HEK293 (cell line): ENCODE data around the gene WWC1.

ENCODE experiments used
- CTCF ChIA-PET: fragments of 350-600 bp; formaldehyde crosslinking; extraction: SDS; loops from one replicate; lab custom pipeline; 2021; ENCODE audit warnings: antibody characterized with exemption; lab: Yijun Ruan, JAX
- POLR2A ChIA-PET: fragments of 300-600 bp; formaldehyde crosslinking; extraction: SDS; loops from one replicate; lab custom pipeline; 2020; ENCODE audit warnings: antibody characterized with exemption, inconsistent platforms; lab: Yijun Ruan, JAX
- H3K27ac ChIP-seq: fragments of 200-500 bp; sonication (Bioruptor generic); 2 replicates; pipeline ENCODE4 v1.5.1; 2014; ENCODE audit warnings: low read depth, low read length, control low read depth, inconsistent platforms; ENCODE audit errors: extremely low read depth
- H3K36me3 ChIP-seq, 2 experiments: fragments of 200-500 bp in 1 of 2; sonication (Bioruptor generic) in 1 of 2; 1 replicate in 1 of 2; 2 replicates in 1 of 2; pipeline ENCODE4 v1.5.1; 2014 to 2017; ENCODE audit warnings: inconsistent platforms in 2 of 2, low read length in 2 of 2; ENCODE audit not compliant: control insufficient read depth in 2 of 2, insufficient read depth in 1 of 2
- H3K4me1 ChIP-seq: fragments of 200-500 bp; sonication (Bioruptor generic); 2 replicates; pipeline ENCODE4 v1.5.1; 2014; ENCODE audit warnings: mild to moderate bottlenecking, low read length, inconsistent platforms; ENCODE audit not compliant: control insufficient read depth, insufficient read depth
- H3K4me3 ChIP-seq: 2 replicates; pipeline ENCODE4 v1.5.1; 2011; ENCODE audit warnings: low read depth, mild to moderate bottlenecking, control low read depth, low read length, moderate library complexity
- H3K9me3 ChIP-seq: fragments of 200-500 bp; sonication (Bioruptor generic); 2 replicates; pipeline ENCODE4 v1.5.1; 2014; ENCODE audit warnings: low read depth, low read length, inconsistent platforms; ENCODE audit not compliant: control insufficient read depth, insufficient read depth
- GLIS2 ChIP-seq: fragments of 450-650 bp; formaldehyde crosslinking; IDR thresholded peaks from 2 replicates; pipeline ENCODE4 v1.5.1; 2016; ENCODE audit warnings: missing biosample characterization, missing genetic modification characterization
- MYNN ChIP-seq: fragments of 450-650 bp; formaldehyde crosslinking; IDR thresholded peaks from 2 replicates; pipeline ENCODE4 v1.5.1; 2016; ENCODE audit warnings: missing biosample characterization, missing genetic modification characterization, borderline replicate concordance
- REST ChIP-seq: fragments of 450-650 bp; formaldehyde crosslinking; IDR thresholded peaks from 2 replicates; pipeline ENCODE4 v1.5.1; 2016; ENCODE audit warnings: missing biosample characterization, missing genetic modification characterization
- SETDB1 ChIP-seq: IDR thresholded peaks from one replicate; pipeline ENCODE4 v1.6.1; 2017; ENCODE audit warnings: mild to moderate bottlenecking, low read length, moderate library complexity, mixed read lengths; ENCODE audit not compliant: insufficient read length
- YY1 ChIP-seq: fragments of 450-650 bp; formaldehyde crosslinking; IDR thresholded peaks from 2 replicates; pipeline ENCODE4 v1.5.1; 2018; ENCODE audit warnings: missing biosample characterization, missing genetic modification characterization
- YY2 ChIP-seq: fragments of 450-650 bp; formaldehyde crosslinking; IDR thresholded peaks from 2 replicates; pipeline ENCODE4 v1.5.1; 2016; ENCODE audit warnings: missing biosample characterization, missing genetic modification characterization
- ZEB2 ChIP-seq: fragments of 450-650 bp; formaldehyde crosslinking; IDR thresholded peaks from 2 replicates; pipeline ENCODE4 v1.5.1; 2016; ENCODE audit warnings: missing biosample characterization, missing genetic modification characterization
- ZFP3 ChIP-seq: fragments of 450-650 bp; formaldehyde crosslinking; IDR thresholded peaks from 2 replicates; pipeline ENCODE4 v1.5.1; 2016; ENCODE audit warnings: low read depth, missing biosample characterization, missing genetic modification characterization
- ZFP37 ChIP-seq: fragments of 450-650 bp; formaldehyde crosslinking; IDR thresholded peaks from 2 replicates; pipeline ENCODE4 v1.5.1; 2016; ENCODE audit warnings: missing biosample characterization, missing genetic modification characterization
- ZNF121 ChIP-seq: fragments of 450-650 bp; formaldehyde crosslinking; IDR thresholded peaks from 2 replicates; pipeline ENCODE4 v1.5.1; 2016; ENCODE audit warnings: missing biosample characterization, missing genetic modification characterization
- ZNF211 ChIP-seq: fragments of 450-650 bp; formaldehyde crosslinking; IDR thresholded peaks from 2 replicates; pipeline ENCODE4 v1.5.1; 2016; ENCODE audit warnings: low read depth, missing biosample characterization, missing genetic modification characterization
- ZNF302 ChIP-seq: fragments of 450-650 bp; formaldehyde crosslinking; IDR thresholded peaks from 2 replicates; pipeline ENCODE4 v1.5.1; 2016; ENCODE audit warnings: missing biosample characterization, missing genetic modification characterization, low read depth
- ZNF404 ChIP-seq: fragments of 450-650 bp; formaldehyde crosslinking; IDR thresholded peaks from 2 replicates; pipeline ENCODE4 v1.5.1; 2017; ENCODE audit warnings: missing biosample characterization, missing genetic modification characterization
- ZNF510 ChIP-seq: fragments of 450-650 bp; formaldehyde crosslinking; IDR thresholded peaks from 2 replicates; pipeline ENCODE4 v1.5.1; 2018; ENCODE audit warnings: mild to moderate bottlenecking, missing genetic modification characterization, missing biosample characterization; ENCODE audit not compliant: insufficient replicate concordance
- ZNF530 ChIP-seq: fragments of 450-650 bp; formaldehyde crosslinking; IDR thresholded peaks from 2 replicates; pipeline ENCODE4 v1.5.1; 2016; ENCODE audit warnings: low read depth, missing biosample characterization, missing genetic modification characterization
- ZNF548 ChIP-seq: fragments of 450-650 bp; formaldehyde crosslinking; IDR thresholded peaks from 2 replicates; pipeline ENCODE4 v1.5.1; 2016; ENCODE audit warnings: missing biosample characterization, missing genetic modification characterization
- ZNF555 ChIP-seq: fragments of 450-650 bp; formaldehyde crosslinking; conservative IDR thresholded peaks from 2 replicates; pipeline ENCODE4 v1.5.1; 2017; ENCODE audit warnings: missing biosample characterization, mild to moderate bottlenecking, missing genetic modification characterization, inconsistent platforms
- ZNF610 ChIP-seq: fragments of 450-650 bp; formaldehyde crosslinking; IDR thresholded peaks from 2 replicates; pipeline ENCODE4 v1.5.1; 2016; ENCODE audit warnings: missing biosample characterization, missing genetic modification characterization, borderline replicate concordance
- ZNF658 ChIP-seq: fragments of 450-650 bp; formaldehyde crosslinking; IDR thresholded peaks from 2 replicates; pipeline ENCODE4; 2016; ENCODE audit warnings: missing biosample characterization, missing genetic modification characterization
- ZNF660 ChIP-seq: fragments of 450-650 bp; IDR thresholded peaks from 2 replicates; pipeline ENCODE4 v1.5.1; 2018; ENCODE audit warnings: missing biosample characterization, mild to moderate bottlenecking, missing genetic modification characterization
- ZNF707 ChIP-seq: fragments of 450-650 bp; formaldehyde crosslinking; IDR thresholded peaks from 2 replicates; pipeline ENCODE4 v1.5.1; 2016; ENCODE audit warnings: missing biosample characterization, missing genetic modification characterization
- ZNF768 ChIP-seq: fragments of 450-650 bp; formaldehyde crosslinking; IDR thresholded peaks from 2 replicates; pipeline ENCODE4 v1.5.1; 2018; ENCODE audit warnings: missing biosample characterization, mild to moderate bottlenecking, missing genetic modification characterization
- ZNF785 ChIP-seq: fragments of 450-650 bp; formaldehyde crosslinking; IDR thresholded peaks from 2 replicates; pipeline ENCODE4 v1.5.1; 2016; ENCODE audit warnings: missing biosample characterization, missing genetic modification characterization
- ZSCAN16 ChIP-seq: fragments of 450-650 bp; formaldehyde crosslinking; IDR thresholded peaks from 2 replicates; pipeline ENCODE4 v1.5.1; 2016; ENCODE audit warnings: missing biosample characterization, missing genetic modification characterization
- ZSCAN18 ChIP-seq: fragments of 450-650 bp; formaldehyde crosslinking; IDR thresholded peaks from 2 replicates; pipeline ENCODE4 v1.5.1; 2016; ENCODE audit warnings: missing biosample characterization, missing genetic modification characterization

The WWC1 gene

GRCh38 chr5:168423478-168423877, 132.0 kb downstream of the WWC1 start:
- ChIA-PET CTCF (no interaction called here), POLR2A (interaction anchor here (1.8 kb wide), 1 partner anchor 154 kb away, joined by 3 read pairs; no protein-coding TSS in a partner anchor)
- Histone ChIP-seq H3K9me3 (no peaks in the 10 kb centered on the region), H3K36me3 (peaks cover 0 to 7% of the 10 kb centered on the region in 2 experiments; a peak in 2 of 3 replicates), H3K4me3 (no peak overlapping the region), H3K4me1 (no peaks in the 10 kb centered on the region), H3K27ac (no peak overlapping the region)
- no peak for TF ChIP-seq REST (tag by site-specific recombination)
- TF ChIP-seq ZNF707 (tag by site-specific recombination): no peak
- no peak for TF ChIP-seq ZFP3
- TF ChIP-seq ZNF610 (tag by site-specific recombination): no peak
- TF ChIP-seq ZNF660: no peak
- no peak for TF ChIP-seq ZNF121
- TF ChIP-seq ZNF530 (tag by site-specific recombination): no peak
- no peak for TF ChIP-seq ZNF768
- no peak for TF ChIP-seq ZNF302 (tag by site-specific recombination)
- no peak for TF ChIP-seq ZNF555 (tag by site-specific recombination)
- TF ChIP-seq ZFP37 (tag by site-specific recombination): no peak
- TF ChIP-seq ZNF548 (tag by site-specific recombination): no peak
- TF ChIP-seq ZNF510 (tag by site-specific recombination): no peak
- no peak for TF ChIP-seq ZEB2 (tag by site-specific recombination)
- no peak for TF ChIP-seq ZNF211 (tag by site-specific recombination)
- TF ChIP-seq MYNN (tag by site-specific recombination): no peak
- no peak for TF ChIP-seq YY2
- no peak for TF ChIP-seq ZNF404 (tag by site-specific recombination)

GRCh38 chr5:168423971-168424370, 132.5 kb downstream of the WWC1 start:
- ChIA-PET POLR2A (no interaction called here), CTCF (no interaction called here)
- Histone ChIP-seq H3K27ac (no peak overlapping the region), H3K4me1 (no peaks in the 10 kb centered on the region), H3K4me3 (no peak overlapping the region), H3K9me3 (no peaks in the 10 kb centered on the region), H3K36me3 (peaks cover 0 to 12% of the 10 kb centered on the region in 2 experiments; a peak in 2 of 3 replicates)
- no peak for TF ChIP-seq SETDB1
- no peak for TF ChIP-seq ZNF785 (tag by site-specific recombination)
- TF ChIP-seq ZNF658 (tag by site-specific recombination): no peak
- TF ChIP-seq ZSCAN16 (tag by site-specific recombination): no peak
- no peak for TF ChIP-seq YY1 (tag by site-specific recombination)
- no peak for TF ChIP-seq MYNN (tag by site-specific recombination)
- no peak for TF ChIP-seq ZSCAN18 (tag by site-specific recombination)
- TF ChIP-seq GLIS2: no peak
